Osteoblast (primary cell): ENCODE results near the gene CDH4. TPM values are rescaled to one million over a fixed set of nuclear protein-coding genes. Genes with fewer than 3 reads are reported as not detected.
A peak's percentile ranks its signal among the peaks of the same experiment; 100 is the strongest.

Source experiments
- DNase-seq: peaks from one replicate; pipeline ENCODE4 v3.0.0; 2011; ENCODE audit warnings: low spot score, mixed read lengths; ENCODE audit not compliant: insufficient read length; ENCODE audit errors: missing footprints
- H2AFZ ChIP-seq: 2 replicates; pipeline ENCODE4 v1.6.0; 2011; ENCODE audit warnings: mild to moderate bottlenecking, low read length
- H3K27ac ChIP-seq: 2 replicates; pipeline ENCODE4 v1.5.1; 2011; ENCODE audit warnings: mild to moderate bottlenecking, low read depth, low read length, moderate library complexity
- H3K27me3 ChIP-seq: 2 replicates; pipeline ENCODE4 v1.6.0; 2012; ENCODE audit warnings: mild to moderate bottlenecking, control low read depth, inconsistent platforms, low read length, moderate library complexity; ENCODE audit not compliant: insufficient read depth
- H3K36me3 ChIP-seq: 2 replicates; pipeline ENCODE4 v1.5.1; 2011; ENCODE audit warnings: mild to moderate bottlenecking, low read length, control low read depth, moderate library complexity; ENCODE audit not compliant: insufficient read depth
- H3K4me1 ChIP-seq: 2 replicates; pipeline ENCODE4 v1.5.1; 2011; ENCODE audit warnings: mild to moderate bottlenecking, low read length, control low read depth, moderate library complexity; ENCODE audit not compliant: insufficient read depth
- H3K4me2 ChIP-seq: 2 replicates; pipeline ENCODE4 v1.6.0; 2011; ENCODE audit warnings: mild to moderate bottlenecking, low read length; ENCODE audit not compliant: insufficient read depth
- H3K4me3 ChIP-seq: fragments of 200-600 bp; sonication (generic); 3 replicates; pipeline ENCODE4 v1.5.1; 2012; ENCODE audit warnings: mild to moderate bottlenecking, low read length, inconsistent platforms; ENCODE audit not compliant: insufficient read depth
- H3K79me2 ChIP-seq: 2 replicates; pipeline ENCODE4 v1.6.0; 2012; ENCODE audit warnings: mild to moderate bottlenecking, low read length, control low read depth, inconsistent platforms; ENCODE audit not compliant: insufficient read depth
- H3K9me3 ChIP-seq: 2 replicates; pipeline ENCODE4 v1.5.1; 2011; ENCODE audit warnings: low read depth, low read length, control low read depth
- H4K20me1 ChIP-seq: 2 replicates; pipeline ENCODE4 v1.6.0; 2012; ENCODE audit warnings: mild to moderate bottlenecking, low read length, control low read depth; ENCODE audit not compliant: insufficient read depth
- CTCF ChIP-seq: IDR thresholded peaks from 2 replicates; pipeline ENCODE4 v1.5.1; 2011; ENCODE audit warnings: mild to moderate bottlenecking, low read depth, low read length, moderate library complexity; ENCODE audit errors: extremely low read depth
- total RNA-seq: library from RNA; depleted of rRNA; stranded (reverse); fragments of >200 nt; gene quantifications from 2 replicates; pipeline ENCODE4 v1.2.3, GENCODE V29; 2012

CDH4 gene
- total RNA-seq, 1 donor = 1.1 TPM

GRCh38 chr20:61608275-61609085, 356.4 kb downstream of the CDH4 start:
- Histone ChIP-seq H3K9me3 (peaks cover 7% of the 10 kb centered on the region), H3K4me2 (no peak overlapping the region), H3K27me3 (no peaks in the 10 kb centered on the region), H3K36me3 (no peaks in the 10 kb centered on the region), H3K4me3 (no peak overlapping the region), H3K79me2 (no peaks in the 10 kb centered on the region), H3K4me1 (no peaks in the 10 kb centered on the region), H3K27ac (no peak overlapping the region), H4K20me1 (no peaks in the 10 kb centered on the region), H2AFZ (no peak overlapping the region)
- DNase-seq = no peak
- TF ChIP-seq CTCF = no peak

- no peak for TF ChIP-seq CTCF
- Histone ChIP-seq H3K4me2 (no peak overlapping the region), H3K4me1 (no peaks in the 10 kb centered on the region), H3K36me3 (no peaks in the 10 kb centered on the region), H3K27me3 (no peaks in the 10 kb centered on the region), H3K9me3 (no peaks in the 10 kb centered on the region), H3K4me3 (no peak overlapping the region), H4K20me1 (no peaks in the 10 kb centered on the region), H2AFZ (no peak overlapping the region), H3K79me2 (no peaks in the 10 kb centered on the region), H3K27ac (no peak overlapping the region)
- DNase-seq = no peak
Observed at GRCh38 chr20:61609461-61609860, 357.4 kb downstream of the CDH4 start.

GRCh38 chr20:61611401-61612180, 359.5 kb downstream of the CDH4 start:
- Histone ChIP-seq H2AFZ (no peak overlapping the region), H3K79me2 (no peaks in the 10 kb centered on the region), H3K9me3 (no peaks in the 10 kb centered on the region), H3K4me1 (no peaks in the 10 kb centered on the region), H3K4me3 (no peak overlapping the region), H3K4me2 (no peak overlapping the region), H3K36me3 (no peaks in the 10 kb centered on the region), H3K27ac (peak overlapping the region; percentile 33), H3K27me3 (no peaks in the 10 kb centered on the region), H4K20me1 (no peaks in the 10 kb centered on the region)
- no peak for TF ChIP-seq CTCF
- no peak for DNase-seq
